ENCODE data around the gene KRT76. TPM values are rescaled to one million over a fixed set of nuclear protein-coding genes. Genes with fewer than 3 reads are reported as not detected.

Gene KRT76
- polyA plus RNA-seq, 1 of the 3 experiments (the other 2 are of a cell fraction), result not detected

GRCh38 chr12:52772188-52772587 lies 5.0 kb downstream of the KRT76 start (continued):
- TF ChIP-seq REST (IDR thresholded peaks at IDR 0.05; ENCODE audit: low read depth, low read length), result no peak
- no peak for TF ChIP-seq CHD2 (IDR thresholded peaks at IDR 0.05; ENCODE audit: low read length, partially characterized antibody)

DNA sequence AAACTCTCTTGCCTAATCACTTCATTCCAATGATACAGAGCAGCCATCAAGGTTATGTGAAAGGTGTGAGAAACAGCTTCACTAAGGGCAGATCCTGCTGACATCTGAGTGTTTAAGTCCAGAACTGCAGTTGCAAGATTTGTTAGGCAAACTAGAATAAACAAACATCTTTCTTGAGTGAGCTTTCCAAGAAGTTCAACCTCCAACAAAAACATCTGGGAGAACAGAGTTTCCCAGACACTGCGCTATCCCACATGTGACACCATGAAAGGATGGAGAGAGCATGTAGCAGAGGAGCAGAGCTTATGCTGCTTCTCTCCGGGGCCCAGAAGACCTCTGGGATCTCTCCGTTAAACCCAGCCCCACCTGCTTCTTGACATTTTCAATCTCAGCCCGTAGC lies 5.6 kb downstream of the KRT76 start:
- TF ChIP-seq YY1 (IDR thresholded peaks at IDR 0.05; ENCODE audit: low read depth) (no peak), FOSL2 (IDR thresholded peaks at IDR 0.05; ENCODE audit: borderline replicate concordance, low read depth) (no peak), POLR2AphosphoS5 (IDR thresholded peaks at IDR 0.05; ENCODE audit: low read depth, low read length) (no peak), GATA2 (CRISPR knock-in tag; IDR thresholded peaks at IDR 0.05) (no peak), MXI1 (IDR thresholded peaks at IDR 0.05; ENCODE audit: low read depth, low read length) (no peak), RCOR1 (IDR thresholded peaks at IDR 0.05; ENCODE audit: low read length) (no peak), RAD21 (IDR thresholded peaks at IDR 0.05; ENCODE audit: low read length) (no peak)
- TF ChIP-seq, protein P1, sequence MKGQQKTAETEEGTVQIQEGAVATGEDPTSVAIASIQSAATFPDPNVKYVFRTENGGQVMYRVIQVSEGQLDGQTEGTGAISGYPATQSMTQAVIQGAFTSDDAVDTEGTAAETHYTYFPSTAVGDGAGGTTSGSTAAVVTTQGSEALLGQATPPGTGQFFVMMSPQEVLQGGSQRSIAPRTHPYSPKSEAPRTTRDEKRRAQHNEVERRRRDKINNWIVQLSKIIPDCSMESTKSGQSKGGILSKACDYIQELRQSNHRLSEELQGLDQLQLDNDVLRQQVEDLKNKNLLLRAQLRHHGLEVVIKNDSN (IDR thresholded peaks at IDR 0.05; ENCODE audit: borderline replicate concordance, low read depth), result no peak
- TF ChIP-seq, protein P2, sequence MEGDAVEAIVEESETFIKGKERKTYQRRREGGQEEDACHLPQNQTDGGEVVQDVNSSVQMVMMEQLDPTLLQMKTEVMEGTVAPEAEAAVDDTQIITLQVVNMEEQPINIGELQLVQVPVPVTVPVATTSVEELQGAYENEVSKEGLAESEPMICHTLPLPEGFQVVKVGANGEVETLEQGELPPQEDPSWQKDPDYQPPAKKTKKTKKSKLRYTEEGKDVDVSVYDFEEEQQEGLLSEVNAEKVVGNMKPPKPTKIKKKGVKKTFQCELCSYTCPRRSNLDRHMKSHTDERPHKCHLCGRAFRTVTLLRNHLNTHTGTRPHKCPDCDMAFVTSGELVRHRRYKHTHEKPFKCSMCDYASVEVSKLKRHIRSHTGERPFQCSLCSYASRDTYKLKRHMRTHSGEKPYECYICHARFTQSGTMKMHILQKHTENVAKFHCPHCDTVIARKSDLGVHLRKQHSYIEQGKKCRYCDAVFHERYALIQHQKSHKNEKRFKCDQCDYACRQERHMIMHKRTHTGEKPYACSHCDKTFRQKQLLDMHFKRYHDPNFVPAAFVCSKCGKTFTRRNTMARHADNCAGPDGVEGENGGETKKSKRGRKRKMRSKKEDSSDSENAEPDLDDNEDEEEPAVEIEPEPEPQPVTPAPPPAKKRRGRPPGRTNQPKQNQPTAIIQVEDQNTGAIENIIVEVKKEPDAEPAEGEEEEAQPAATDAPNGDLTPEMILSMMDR (IDR thresholded peaks at IDR 0.05), result no peak
- TF ChIP-seq, protein P3, sequence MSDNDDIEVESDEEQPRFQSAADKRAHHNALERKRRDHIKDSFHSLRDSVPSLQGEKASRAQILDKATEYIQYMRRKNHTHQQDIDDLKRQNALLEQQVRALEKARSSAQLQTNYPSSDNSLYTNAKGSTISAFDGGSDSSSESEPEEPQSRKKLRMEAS (IDR thresholded peaks at IDR 0.05; ENCODE audit: low read depth), result no peak
- WGBS (ENCODE audit: low lambda C conversion rate), result 26% methylated on average over 4 of the region's 4 CpGs
- Histone ChIP-seq H3K27me3 (ENCODE audit: insufficient read depth) (peaks cover 41% of the 10 kb centered on the region), H3K4me2 (no peak overlapping the region), H3K4me1 (ENCODE audit: control insufficient read depth in 1 of 2, insufficient read depth in 2 of 2, low read depth in 1 of 2, low read length in 1 of 2) (no peaks in the 10 kb centered on the region), H3K9ac (no peak overlapping the region), H4K20me1 (ENCODE audit: insufficient read depth) (no peaks in the 10 kb centered on the region), H3K27ac (ENCODE audit: low read depth in 2 of 2, low read length in 1 of 2) (no peak overlapping the region), H3K4me3 (ENCODE audit: low read depth in 2 of 2, low read length in 1 of 2) (no peak overlapping the region), H3K9me2 (no peaks in the 10 kb centered on the region), H2AFZ (ENCODE audit: low read depth) (no peak overlapping the region), H3K9me3 (no peaks in the 10 kb centered on the region), H3K36me3 (replicated peaks in 1 of 2; ENCODE audit: control insufficient read depth in 1 of 2, insufficient read depth in 2 of 2, low read length in 1 of 2) (no peaks in the 10 kb centered on the region), H3F3A (replicated peaks; ENCODE audit: insufficient read depth) (no peaks in the 10 kb centered on the region), H3K79me2 (ENCODE audit: insufficient read depth) (no peaks in the 10 kb centered on the region)
- no peak for DNase-seq
- CTCF ChIA-PET, result interaction anchor here (1.1 kb wide), 1 partner anchor 9 kb away, joined by 3 read pairs; no protein-coding TSS in a partner anchor
- POLR2A ChIA-PET, result no interaction called here

All from SK-N-SH (cell line).